CD4-positive, alpha-beta T cell treated with Interleukin-21 for 1 hour (primary cell): ENCODE results near the gene LEKR1.

ENCODE experiments used
- DNase-seq: peaks from one replicate; pipeline ENCODE4 v3.0.0-alpha.2; 2020

Gene LEKR1

DNA sequence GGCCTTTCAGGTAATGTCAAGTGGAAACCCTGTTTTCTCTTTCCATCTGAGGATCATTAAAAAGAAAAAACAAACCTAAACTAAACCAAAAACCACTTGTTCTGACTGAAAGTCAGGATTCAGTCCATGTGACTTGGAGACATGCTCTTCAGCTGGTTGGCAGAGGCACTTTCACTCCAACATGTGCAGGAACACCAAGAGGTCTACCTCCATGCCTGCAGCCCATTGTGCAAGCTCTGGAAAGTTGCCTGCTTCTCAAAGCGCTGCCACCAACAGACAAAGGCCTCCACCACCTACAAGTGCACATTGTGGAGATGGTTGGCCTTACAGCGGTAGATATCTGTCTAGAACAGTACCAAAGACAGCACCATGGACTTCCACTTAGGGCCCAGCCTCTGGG, 161.8 kb downstream of the LEKR1 start:
- no peak for DNase-seq

DNA sequence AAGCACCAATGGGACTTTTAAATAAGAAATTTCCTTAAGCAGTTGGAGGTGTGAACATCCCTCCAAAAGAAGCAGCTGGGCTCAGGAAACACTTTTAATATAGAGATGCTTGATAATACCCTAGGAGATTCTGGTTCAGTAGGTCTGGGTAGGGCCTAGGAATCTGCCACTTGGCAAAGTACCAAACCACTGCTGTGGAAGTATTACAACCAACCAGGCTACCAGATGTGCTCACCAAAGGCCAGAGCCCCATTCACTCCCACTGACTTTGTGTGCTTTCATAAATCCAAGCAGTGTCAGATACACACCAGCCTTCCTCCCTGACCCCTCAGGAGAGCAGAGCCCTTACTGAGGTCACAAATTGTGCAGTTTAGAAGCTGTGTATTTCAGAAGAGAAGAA, 171.2 kb downstream of the LEKR1 start:
- no peak for DNase-seq

DNA sequence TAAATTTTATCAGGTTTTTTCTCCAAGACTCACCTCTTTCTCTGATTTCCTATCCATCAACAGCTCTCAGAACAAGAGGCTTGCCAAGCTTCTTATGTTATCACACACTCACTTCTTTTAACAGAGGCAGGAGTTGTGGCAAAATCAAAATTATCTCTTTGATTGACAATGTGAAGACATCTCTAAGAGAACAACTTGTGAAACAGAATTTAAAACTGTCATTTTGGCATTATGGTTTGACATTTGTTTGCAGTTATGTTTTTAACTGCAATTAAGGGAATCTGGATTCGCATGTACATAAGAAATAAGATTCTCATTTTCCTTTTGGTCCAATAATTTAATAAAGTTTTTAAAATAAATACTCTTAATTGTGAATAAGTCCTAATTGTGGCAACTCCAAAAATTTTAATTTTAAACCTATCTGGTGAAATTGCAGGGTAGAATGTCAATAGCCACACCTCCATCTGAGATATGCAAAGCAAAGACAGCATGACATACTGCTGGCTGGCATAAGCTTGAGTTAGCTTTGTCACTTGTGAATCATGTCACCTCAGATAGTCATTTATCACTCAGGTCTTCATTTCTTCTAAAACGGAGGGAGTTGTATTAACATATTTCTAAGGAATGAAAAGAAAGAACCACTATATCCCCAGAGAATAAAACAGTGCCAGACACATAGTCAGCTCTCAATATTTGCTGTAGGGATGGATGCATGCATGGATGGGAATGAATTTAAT, 175.2 kb downstream of the LEKR1 start:
- DNase-seq, result no peak

DNA sequence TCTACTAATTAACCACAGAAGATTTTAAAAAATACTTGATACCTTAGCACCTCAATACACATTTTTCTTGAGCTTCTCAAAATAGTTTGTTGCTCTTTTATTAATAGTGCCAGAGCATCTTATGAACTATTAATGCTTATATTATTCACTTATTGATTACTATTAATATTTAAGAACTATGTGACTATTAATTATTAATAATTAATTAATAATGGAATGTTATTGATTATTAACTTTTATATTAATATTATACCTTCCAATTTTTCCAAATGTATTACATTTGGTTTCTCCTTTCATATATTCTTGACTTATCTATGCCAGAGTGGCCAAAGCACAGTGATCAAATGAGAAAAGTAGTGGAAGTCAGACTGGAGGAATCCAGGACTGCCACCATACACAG, 195.5 kb downstream of the LEKR1 start:
- no peak for DNase-seq

DNA sequence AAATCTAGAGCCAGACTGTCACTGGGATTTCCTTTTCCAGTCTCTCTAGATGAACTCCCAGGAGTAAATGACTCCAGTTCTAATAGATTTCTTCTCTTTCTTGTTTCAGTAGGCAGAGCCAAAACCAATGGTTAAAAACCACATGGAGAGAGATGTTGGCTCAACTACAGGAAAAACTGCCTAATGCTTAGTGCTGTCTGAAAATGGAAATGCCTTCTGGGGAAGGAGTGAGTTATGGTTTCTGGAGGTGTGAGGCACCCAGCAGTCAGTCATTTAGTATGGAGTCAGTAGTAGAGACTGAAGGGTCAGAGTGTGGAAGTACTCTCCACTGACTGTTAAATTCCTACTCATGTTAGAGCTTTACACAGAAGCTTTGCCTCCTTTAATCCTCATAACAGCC, 197.1 kb downstream of the LEKR1 start:
- no peak for DNase-seq

DNA sequence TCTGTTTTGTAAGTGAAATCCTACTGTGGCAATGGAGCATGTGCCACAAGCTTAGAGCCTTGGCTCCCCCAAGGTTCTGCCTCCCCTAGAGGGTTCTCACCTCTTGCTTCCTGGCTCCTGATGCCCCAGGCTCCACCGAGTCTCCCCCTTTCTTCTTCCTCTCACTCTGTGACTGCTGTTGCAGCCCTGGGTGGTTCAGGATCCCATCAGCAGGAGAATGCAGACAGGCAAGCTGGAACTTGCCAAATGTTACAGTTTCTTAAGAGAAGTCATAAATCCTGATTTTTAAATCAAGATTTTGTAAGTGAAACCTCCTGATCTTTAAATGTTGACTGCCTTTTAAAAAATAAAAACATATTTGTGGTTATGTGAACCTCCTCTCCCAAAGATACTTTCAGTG, 199.9 kb downstream of the LEKR1 start:
- DNase-seq, result no peak

DNA sequence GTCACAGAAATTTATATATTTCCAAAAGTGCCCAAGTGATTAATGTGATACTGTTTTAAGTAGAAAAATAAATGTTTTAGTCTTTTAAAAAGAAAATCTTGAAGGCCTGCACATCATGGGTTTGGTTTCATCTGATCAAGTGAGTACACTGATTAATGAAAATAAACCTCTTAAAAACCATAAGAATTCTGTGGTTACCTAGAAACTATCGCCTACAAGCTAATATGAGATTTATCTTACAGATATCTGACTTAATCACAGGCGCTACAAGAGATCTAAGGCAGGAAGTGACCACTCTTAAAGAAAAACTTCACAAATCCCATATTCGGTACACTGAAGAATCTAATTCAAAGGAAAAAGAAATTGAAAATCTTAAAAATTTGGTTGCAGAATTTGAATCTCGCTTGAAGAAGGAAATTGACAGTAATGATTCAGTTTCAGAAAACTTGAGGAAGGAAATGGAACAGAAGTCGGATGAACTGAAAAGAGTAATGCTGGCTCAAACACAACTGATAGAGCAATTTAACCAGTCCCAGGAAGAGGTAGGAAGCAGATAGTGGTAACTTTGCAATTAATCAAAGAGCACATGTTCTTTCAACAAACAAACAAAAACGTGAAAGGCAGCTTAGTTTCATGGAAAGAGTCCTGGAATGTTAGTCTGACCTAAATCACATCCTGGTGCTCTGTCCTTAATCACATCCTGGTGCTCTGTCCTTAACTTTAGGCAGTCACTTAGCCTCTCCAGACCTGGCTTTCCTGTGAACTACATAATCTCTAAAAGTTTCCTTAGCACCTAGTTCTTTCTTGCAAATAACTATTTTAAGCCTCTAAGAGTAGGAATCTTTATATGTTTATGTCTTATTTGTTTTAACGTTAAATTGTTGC, 201.9 kb downstream of the LEKR1 start:
- no peak for DNase-seq

DNA sequence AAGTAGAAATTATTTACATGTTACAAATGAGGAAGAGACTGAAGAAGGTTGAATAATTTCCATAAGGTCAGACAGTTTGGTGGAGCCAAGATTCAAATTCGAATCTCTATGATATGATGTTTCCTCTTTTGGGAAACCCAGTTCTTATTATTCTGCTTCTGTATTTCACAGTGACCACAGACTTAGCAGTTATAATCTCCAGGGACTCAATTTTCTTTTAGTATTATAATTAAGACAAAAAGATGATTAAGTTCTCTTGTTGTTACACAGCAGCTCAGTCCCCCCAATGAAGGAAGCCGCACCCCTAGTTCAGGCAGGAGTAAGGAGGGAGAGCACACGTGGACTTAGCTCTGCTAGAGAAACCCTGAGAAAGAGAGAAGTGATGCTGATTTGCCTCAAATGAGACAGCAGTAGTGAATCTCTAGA, 203.2 kb downstream of the LEKR1 start:
- no peak for DNase-seq

DNA sequence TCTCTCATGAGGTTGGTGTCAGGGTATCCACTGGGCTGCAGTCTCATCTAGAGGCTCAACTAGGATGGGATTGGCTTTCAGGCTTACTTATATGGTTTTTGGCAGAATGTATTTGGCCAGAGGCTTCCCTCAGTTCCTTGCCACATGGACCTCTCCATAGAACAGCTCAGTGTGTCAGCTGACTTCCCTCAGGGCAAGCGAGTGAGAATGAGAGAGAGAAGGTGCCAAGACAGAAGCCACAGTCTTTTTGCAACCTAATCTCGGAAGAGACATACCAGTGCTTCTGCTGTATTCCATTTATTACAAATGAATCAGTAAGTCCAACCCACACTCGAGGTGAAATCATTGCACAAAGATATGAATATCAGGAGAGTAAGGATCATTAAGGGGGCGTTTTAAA, 204.6 kb downstream of the LEKR1 start:
- no peak for DNase-seq

DNA sequence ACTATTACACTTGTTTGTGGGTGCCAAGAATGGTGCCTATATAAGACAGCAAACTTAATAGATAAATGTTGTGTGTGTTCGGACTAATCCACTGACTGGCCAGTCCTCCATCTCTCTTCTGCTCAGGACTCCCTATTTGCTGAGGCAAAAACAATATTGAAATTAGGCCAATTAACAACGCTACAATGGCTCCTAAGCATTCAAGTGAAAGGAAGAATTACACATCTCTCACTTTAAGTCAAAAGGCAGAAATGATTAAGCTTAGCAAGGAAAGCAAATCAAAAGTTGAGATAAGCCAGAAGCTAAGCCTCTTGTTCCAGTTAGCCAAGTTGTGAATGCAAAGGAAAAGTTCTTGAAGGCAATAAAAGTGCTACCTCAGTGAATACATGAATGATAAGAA, 206.8 kb downstream of the LEKR1 start:
- DNase-seq, result no peak

DNA sequence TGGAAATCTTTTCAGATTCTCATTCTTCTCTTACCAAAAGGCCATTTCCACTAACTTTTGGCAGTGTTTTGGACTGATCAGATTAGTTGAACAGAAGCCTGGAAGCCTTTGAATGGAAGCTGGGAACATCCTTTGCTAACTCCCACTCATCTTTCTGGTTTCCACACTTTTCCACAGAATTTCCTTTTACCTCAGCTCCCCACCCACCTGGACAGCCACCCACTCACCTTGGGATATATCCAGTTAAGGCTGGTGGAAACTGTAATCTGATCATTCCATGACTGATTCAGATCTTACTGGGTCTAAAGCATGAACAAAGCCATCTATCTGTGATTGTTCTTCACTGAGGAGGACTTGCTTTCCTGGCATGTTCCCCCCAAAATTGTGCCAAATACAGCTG, 214.3 kb downstream of the LEKR1 start:
- no peak for DNase-seq

DNA sequence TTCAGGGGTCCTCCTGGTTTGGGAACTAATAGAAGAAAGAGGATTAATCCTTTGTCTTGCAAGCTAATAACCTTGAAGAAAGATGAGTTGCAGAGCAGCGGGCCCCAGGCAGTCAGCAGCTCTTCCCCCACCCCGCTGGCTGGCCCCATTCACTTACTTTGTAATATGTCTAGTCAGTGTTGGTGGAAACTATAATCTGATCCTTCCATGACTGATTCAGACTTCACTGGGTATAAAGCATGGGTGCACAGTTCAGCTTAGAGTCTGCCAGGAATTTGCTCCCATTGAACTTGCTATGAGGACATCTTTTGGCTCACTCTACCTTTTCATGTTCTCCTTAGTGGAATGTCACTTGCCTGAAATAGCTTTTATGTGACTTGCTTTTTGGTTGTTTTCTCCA, 216.1 kb downstream of the LEKR1 start:
- DNase-seq, result no peak

DNA sequence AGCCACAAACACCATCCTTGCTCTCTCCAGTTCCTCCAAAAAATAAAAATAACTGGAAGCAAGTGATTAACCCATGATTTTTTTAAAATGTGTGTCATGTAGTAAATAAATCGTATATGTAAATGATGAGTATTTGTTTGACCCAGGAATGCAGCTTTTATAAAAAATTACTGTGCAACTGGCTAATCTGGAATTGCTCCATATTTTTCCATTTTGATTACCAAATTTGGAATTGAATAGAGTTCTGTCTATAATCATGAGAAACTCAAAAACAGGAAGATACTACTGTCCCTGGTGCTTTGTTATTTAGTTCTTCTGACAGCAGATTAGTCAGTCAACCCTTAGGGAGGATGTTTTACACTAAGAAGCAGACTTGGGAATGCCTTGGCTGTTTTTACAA, 217.6 kb downstream of the LEKR1 start:
- DNase-seq, result no peak

DNA sequence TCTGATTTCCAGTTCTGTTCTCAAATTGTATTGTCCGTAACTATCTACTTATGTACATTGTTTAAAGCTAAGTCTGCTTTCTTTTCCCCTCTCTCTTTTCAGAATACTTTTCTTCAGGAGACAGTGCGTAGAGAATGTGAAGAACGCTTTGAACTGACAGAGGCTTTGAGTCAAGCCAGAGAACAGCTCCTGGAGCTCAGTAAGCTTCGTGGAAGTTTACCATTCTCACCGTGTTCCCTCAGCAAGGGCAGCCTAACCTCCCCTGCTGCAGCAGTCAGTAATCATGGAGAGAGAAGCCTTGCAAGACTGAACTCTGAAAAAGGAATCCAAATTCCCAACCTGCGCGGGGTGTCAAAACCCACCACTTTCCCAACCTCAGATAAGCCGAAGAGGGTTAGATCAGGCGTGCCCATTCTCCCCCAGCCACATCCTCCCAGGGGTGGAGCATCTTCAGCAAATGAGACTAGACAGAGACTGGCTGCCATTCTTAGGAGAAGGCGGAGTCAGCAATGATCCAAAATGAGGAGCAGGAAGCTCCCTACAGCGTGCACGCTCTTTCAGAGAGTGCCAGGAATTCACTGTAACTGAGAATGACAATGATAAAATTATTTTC, 219.2 kb downstream of the LEKR1 start:
- DNase-seq, result no peak

DNA sequence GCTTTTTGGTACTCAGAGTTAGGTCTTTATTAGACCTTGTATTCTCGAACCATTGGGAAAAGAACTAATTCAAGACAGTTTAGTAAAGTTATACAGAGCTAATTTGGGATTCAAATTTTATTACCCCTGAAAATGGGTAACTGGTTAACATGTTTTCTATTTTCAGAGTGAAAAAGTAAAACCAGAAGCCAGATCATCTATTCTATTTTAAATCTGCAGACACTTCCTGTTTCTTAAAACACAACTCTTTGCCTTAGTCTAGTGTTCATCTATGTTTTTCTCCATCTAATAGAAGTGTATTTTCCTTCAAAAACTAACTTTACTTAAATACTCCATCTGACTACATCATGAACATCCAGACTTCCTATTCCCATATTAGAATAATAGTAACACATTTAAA, 220.4 kb downstream of the LEKR1 start:
- DNase-seq, result no peak

DNA sequence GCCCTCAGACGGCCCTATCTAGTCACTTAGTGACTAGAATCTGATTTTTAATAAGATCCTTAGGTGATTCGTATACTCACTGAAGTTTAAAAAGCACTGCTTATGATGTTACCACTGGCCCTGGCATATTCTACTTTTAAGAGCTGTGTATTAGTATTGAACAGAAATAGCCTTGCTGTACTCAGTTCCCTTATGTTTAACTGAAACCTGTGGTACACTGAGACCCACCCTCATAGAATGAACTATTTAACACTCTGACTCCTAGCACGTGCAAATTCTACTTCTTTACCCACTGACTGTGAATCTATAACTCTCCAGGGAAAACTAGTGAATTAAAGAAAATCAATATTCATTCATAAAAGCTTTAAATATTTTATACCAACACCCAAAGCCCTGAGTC, 224.9 kb downstream of the LEKR1 start:
- no peak for DNase-seq

DNA sequence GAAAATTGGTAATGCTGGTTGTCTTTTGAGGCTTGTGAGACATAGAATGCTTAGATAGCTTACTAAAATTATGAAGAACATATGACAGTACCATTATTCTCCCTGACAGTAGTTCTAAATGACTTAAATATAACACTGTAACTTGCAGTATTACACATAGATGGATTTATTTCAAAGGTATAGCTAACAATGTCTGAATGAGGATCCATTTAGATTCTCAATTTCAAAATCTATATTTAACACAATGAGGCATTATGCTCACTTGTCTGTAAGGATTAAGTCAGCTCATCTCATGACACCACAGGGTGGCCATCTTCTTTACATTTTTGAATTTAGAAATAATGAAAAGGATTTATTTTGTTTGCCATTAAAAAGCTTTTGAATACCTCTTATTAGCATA, 225.4 kb downstream of the LEKR1 start:
- DNase-seq, result no peak

DNA sequence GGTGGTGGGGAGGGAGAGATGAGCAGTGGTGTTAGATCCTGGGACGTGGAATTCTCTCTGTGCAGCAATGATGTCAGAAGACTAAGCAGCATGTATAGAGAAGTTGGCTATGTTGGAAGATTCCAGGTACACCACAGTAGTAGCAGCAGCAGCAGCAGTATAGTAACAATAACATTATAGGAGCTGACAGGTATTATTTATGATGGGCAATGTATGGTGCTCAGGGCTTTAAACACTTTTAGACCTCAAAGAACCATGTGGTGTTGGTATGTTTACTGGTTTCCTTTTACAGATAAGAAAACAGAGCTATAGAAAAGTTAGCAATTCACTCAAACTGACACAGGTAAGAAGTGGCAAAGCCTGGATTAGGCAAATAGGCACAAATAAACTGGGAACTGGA, 229.9 kb downstream of the LEKR1 start:
- no peak for DNase-seq

DNA sequence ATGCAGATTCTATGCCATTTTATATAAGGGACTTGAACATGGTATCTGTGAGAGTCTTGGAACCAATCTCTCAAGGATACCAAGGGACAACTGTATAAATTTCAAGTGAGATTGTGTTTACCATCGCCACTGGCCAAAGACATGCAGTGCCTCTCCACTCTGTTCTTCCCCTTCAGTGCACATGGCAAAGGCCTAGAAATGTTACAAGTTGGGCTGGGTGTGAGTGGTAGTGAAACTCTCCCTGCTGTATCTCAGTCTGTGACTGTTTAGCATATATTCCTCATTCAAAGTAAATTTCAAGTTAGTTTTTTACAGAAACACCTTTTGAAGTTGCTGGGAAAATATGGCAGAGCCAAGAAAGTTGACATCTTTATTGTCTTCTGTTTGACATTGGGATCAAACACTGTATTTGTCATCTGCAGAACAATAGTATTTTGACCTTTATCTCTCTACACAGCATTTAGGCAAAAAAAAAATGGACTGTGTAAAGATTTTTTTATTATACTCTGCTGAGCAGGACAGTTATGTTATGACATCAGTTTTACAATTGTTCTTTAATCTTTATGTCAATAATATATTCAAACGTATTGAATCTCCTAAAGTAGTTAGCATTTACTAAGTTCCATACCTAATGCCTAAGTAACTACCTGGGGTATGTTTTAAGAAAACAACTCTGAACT, 232.4 kb downstream of the LEKR1 start:
- no peak for DNase-seq

DNA sequence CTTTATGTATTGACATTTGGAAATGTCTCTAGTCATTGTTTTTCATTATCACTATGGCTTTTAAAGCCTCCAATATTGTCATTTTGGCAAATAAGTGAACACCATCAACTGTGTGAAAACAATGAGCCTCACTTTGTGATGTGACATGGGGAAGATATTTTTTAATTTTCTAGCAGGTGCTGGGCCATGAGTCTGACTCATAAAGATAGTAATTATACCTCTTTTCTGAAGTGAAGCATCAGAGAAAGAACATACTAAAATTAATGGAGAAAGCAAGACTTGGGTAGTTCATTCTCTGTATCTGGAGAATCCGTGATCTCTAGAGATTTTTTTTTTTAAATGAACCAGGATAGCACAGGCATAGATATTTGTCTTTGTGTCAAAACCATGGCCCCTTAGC, 233.0 kb downstream of the LEKR1 start:
- no peak for DNase-seq

DNA sequence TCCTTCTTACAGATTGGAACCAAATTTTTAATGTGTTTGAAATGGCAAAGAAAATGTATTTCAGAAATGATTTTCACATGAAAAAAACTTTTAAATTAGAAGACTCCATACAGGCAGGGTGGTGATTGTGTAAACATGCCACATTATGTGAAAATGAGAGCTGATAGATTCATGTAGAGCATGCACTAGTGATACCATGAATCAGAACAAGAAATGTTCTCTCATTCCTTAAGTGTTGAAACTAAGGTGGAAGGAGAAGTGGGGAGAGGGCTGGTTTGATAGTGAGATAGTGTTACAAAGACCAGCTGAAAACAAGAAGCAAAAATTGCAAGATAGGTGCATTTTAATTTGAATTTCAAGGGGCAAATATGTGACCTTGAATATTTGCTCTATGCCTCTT, 233.5 kb downstream of the LEKR1 start:
- DNase-seq, result no peak

DNA sequence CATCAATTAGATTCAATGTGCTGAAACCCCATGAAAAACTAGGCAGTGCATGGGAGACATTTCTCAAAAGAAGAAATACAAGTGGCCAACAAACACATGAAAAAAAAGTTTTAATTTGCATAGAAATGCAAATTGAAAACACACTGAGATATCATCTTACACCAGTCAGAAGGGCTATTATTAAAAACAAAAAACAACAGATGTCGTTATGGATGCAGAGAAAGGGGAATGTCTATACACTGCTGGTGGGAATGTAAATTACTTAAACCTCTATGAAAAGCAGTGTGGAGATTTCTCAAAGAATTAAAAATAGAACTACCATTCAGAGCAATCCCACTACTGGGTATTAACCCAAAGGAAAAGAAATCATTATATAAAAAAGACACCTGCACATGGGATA, 235.1 kb downstream of the LEKR1 start:
- DNase-seq, result no peak

DNA sequence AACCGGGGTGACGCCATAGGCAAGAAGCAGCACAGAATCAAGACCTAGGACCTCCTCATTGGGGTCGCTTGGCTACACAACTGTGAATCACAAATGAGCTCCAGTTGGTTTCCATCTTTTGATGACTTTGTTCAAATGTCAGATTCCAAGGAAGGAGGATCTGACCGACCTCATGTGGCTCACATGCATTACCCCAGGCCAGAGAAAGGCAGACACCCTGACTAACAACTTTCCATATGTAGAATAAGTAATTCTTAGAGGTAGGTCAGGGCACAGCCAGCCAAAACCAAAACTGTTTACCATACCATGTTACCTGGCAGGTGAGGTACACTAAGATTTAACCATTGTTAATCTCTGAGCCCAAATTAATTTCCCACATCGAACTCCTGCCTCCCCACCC, 237.3 kb downstream of the LEKR1 start:
- no peak for DNase-seq

DNA sequence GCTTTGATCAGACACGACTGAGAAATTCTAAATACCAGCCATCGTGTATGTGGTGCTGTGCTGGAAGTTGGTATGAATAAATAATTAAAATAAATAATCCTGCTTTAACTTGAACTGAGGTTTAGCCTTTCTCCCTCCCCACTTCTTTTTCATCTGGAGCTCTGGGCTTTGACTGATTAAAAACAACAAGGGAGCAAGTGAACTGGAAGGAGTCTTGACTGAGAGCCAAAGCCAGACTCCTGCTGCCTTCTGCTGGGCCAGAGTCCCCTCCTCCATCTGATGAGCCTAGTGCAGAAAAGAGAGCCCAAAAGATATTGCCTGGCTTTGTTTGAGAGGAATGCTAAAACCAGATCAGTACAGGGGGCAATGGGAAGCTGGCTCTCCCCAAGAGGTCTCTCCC, 237.8 kb downstream of the LEKR1 start:
- DNase-seq, result no peak
